ENCODE measurements around the gene LGMN.

DNA sequence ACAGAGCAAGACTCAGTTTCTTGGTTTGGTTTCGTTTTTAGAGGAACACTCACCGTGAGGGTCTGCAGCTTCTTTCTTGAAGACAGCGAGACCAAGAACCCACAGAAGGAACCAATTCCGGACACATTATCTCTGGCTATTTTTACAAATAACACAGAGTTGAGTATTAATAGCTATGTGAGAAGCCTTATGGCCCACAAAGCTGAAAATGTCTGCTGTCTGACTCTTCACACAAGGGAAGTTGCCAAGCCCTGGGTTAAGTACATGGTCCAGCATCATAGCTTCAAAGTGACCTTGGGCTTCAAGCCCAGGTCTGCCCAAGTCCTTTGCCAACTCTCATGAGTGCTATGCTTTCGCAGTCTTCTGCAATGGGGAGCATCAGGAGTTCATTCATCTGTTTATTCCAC is 2.6 kb upstream of the LGMN start:
- TF ChIP-seq, protein P1, sequence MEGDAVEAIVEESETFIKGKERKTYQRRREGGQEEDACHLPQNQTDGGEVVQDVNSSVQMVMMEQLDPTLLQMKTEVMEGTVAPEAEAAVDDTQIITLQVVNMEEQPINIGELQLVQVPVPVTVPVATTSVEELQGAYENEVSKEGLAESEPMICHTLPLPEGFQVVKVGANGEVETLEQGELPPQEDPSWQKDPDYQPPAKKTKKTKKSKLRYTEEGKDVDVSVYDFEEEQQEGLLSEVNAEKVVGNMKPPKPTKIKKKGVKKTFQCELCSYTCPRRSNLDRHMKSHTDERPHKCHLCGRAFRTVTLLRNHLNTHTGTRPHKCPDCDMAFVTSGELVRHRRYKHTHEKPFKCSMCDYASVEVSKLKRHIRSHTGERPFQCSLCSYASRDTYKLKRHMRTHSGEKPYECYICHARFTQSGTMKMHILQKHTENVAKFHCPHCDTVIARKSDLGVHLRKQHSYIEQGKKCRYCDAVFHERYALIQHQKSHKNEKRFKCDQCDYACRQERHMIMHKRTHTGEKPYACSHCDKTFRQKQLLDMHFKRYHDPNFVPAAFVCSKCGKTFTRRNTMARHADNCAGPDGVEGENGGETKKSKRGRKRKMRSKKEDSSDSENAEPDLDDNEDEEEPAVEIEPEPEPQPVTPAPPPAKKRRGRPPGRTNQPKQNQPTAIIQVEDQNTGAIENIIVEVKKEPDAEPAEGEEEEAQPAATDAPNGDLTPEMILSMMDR (IDR thresholded peaks at IDR 0.05): no peak
- TF ChIP-seq EP300 (IDR thresholded peaks at IDR 0.05): no peak
